Mammary epithelial cell (primary cell): ENCODE results near the gene HES5.

Experiments used
- CTCF ChIP-seq, 2 donors: IDR thresholded peaks in 1 of 2; conservative IDR thresholded peaks in 1 of 2; 2 replicates each; pipeline ENCODE4 v1.5.1; 2011 to 2012; ENCODE audit warnings: inconsistent platforms in 2 of 2, low read length in 2 of 2, mild to moderate bottlenecking in 2 of 2, control low read depth in 1 of 2, low read depth in 1 of 2; ENCODE audit not compliant: insufficient read depth in 1 of 2; ENCODE audit errors: extremely low read depth in 1 of 2
- EZH2 ChIP-seq: IDR thresholded peaks from 2 replicates; pipeline ENCODE4 v1.6.1; 2012; ENCODE audit warnings: low read length, inconsistent platforms, borderline replicate concordance

- no peak for TF ChIP-seq CTCF (conservative IDR thresholded peaks at IDR 0.05 in 1 of 2, IDR thresholded peaks at IDR 0.05 in 1 of 2; ENCODE audit: extremely low read depth in 1 of 2, insufficient read depth in 1 of 2, low read depth in 1 of 2, low read length in 2 of 2)
- no peak for TF ChIP-seq EZH2
These were observed 44.3 kb upstream of the HES5 start for GRCh38 chr1:2574350-2574749.
